ENCODE measurements around the gene CSNK2A2. TPM values are rescaled to one million over a fixed set of nuclear protein-coding genes. Genes with fewer than 3 reads are reported as not detected.
A peak's percentile ranks its signal among the peaks of the same experiment; 100 is the strongest.

CSNK2A2 gene
- total and polyA plus RNA-seq, 2 donors: 13.9 to 30.5 TPM

- peaks cover 0 to 12% of the 10 kb centered on the region in 2 donors for H3K9me3 ChIP-seq (ENCODE audit: control insufficient read depth in 2 of 2, insufficient read depth in 1 of 2, low read length in 1 of 2)
Observed at GRCh38 chr16:58129097-58129936, 68.6 kb downstream of the CSNK2A2 start, which contains the start of gene CFAP20. CFAP20 (minus strand) TSS chr16:58129381; CDS start chr16:58129115, 266 bp downstream.

GRCh38 chr16:58128711-58129096, 69.2 kb downstream of the CSNK2A2 start:
- DNase-seq (ENCODE audit: low read depth in 6 of 9, low spot score in 9 of 9): no peak
- H3K4me1 ChIP-seq (ENCODE audit: control insufficient read depth in 2 of 2, insufficient read depth in 2 of 2, low read length in 2 of 2): peaks cover 12 to 21% of the 10 kb centered on the region in 2 donors
- peak overlapping the region; percentile 92 to 99 for H3K4me3 ChIP-seq (ENCODE audit: low read length in 2 of 2)
- no peaks in the 10 kb centered on the region for H3K27me3 ChIP-seq (ENCODE audit: control insufficient read depth in 2 of 2, insufficient read depth in 1 of 2, low read length in 1 of 2)
- H3K9me3 ChIP-seq (ENCODE audit: control insufficient read depth in 2 of 2, insufficient read depth in 1 of 2, low read length in 1 of 2): peaks cover 0 to 12% of the 10 kb centered on the region in 2 donors
- 2% methylated on average over 25 of the region's 25 CpGs for WGBS
- H3K27ac ChIP-seq (ENCODE audit: low read depth in 1 of 2, low read length in 1 of 2): peak overlapping the region; percentile 94 to 95
- no peaks in the 10 kb centered on the region for H3K36me3 ChIP-seq (ENCODE audit: control insufficient read depth in 2 of 2, insufficient read depth in 2 of 2, low read length in 1 of 2)

More at GRCh38 chr16:58129097-58129936, 68.6 kb downstream of the CSNK2A2 start, which contains the start of gene CFAP20:
- peak; percentile 91 to 99 (median 98) for DNase-seq (ENCODE audit: low read depth in 6 of 9, low spot score in 9 of 9)
- Histone ChIP-seq H3K36me3 (ENCODE audit: control insufficient read depth in 2 of 2, insufficient read depth in 2 of 2, low read length in 1 of 2) (no peaks in the 10 kb centered on the region), H3K27ac (ENCODE audit: low read depth in 1 of 2, low read length in 1 of 2) (peak within 1 kb of the TSS; percentile 94 to 95), H3K27me3 (ENCODE audit: control insufficient read depth in 2 of 2, insufficient read depth in 1 of 2, low read length in 1 of 2) (no peaks in the 10 kb centered on the region), H3K4me3 (ENCODE audit: low read length in 2 of 2) (peak within 1 kb of the TSS; percentile 92 to 99), H3K4me1 (ENCODE audit: control insufficient read depth in 2 of 2, insufficient read depth in 2 of 2, low read length in 2 of 2) (peaks cover 12 to 21% of the 10 kb centered on the region in 2 donors)
- 2% methylated on average over 70 of the region's 70 CpGs for WGBS

- no peaks in the 10 kb centered on the region for H3K36me3 ChIP-seq (ENCODE audit: control insufficient read depth in 2 of 2, insufficient read depth in 2 of 2, low read length in 1 of 2)
- no peak for DNase-seq (ENCODE audit: low read depth in 6 of 9, low spot score in 9 of 9)
- H3K4me3 ChIP-seq (ENCODE audit: low read length in 2 of 2): peak overlapping the region; percentile 92 to 99
- no peaks in the 10 kb centered on the region for H3K27me3 ChIP-seq (ENCODE audit: control insufficient read depth in 2 of 2, insufficient read depth in 1 of 2, low read length in 1 of 2)
- H3K4me1 ChIP-seq (ENCODE audit: control insufficient read depth in 2 of 2, insufficient read depth in 2 of 2, low read length in 2 of 2): peaks cover 12 to 21% of the 10 kb centered on the region in 2 donors
- H3K9me3 ChIP-seq (ENCODE audit: control insufficient read depth in 2 of 2, insufficient read depth in 1 of 2, low read length in 1 of 2): peaks cover 0 to 12% of the 10 kb centered on the region in 2 donors
- 15% methylated on average over 6 of the region's 6 CpGs for WGBS
- H3K27ac ChIP-seq (ENCODE audit: low read depth in 1 of 2, low read length in 1 of 2): peak overlapping the region in 1 of 2 donors; percentile 4
Observed at GRCh38 chr16:58128181-58128631, 69.7 kb downstream of the CSNK2A2 start.

GRCh38 chr16:58127634-58128033, 70.3 kb downstream of the CSNK2A2 start:
- Histone ChIP-seq H3K4me3 (ENCODE audit: low read length in 2 of 2) (peak overlapping the region; percentile 92 to 99), H3K27me3 (ENCODE audit: control insufficient read depth in 2 of 2, insufficient read depth in 1 of 2, low read length in 1 of 2) (no peaks in the 10 kb centered on the region), H3K9me3 (ENCODE audit: control insufficient read depth in 2 of 2, insufficient read depth in 1 of 2, low read length in 1 of 2) (peaks cover 0 to 12% of the 10 kb centered on the region in 2 donors), H3K36me3 (ENCODE audit: control insufficient read depth in 2 of 2, insufficient read depth in 2 of 2, low read length in 1 of 2) (no peaks in the 10 kb centered on the region), H3K4me1 (ENCODE audit: control insufficient read depth in 2 of 2, insufficient read depth in 2 of 2, low read length in 2 of 2) (peaks cover 12 to 21% of the 10 kb centered on the region in 2 donors), H3K27ac (ENCODE audit: low read depth in 1 of 2, low read length in 1 of 2) (peak overlapping the region in 1 of 2 donors; percentile 32)
- 51% methylated on average over 4 of the region's 4 CpGs for WGBS
- peak in 1 of 9 donors; percentile 7 for DNase-seq (ENCODE audit: low read depth in 6 of 9, low spot score in 9 of 9)

- peak overlapping the region in 1 of 2 donors; percentile 99 for H3K4me3 ChIP-seq (ENCODE audit: low read length in 2 of 2)
- no peaks in the 10 kb centered on the region for H3K27me3 ChIP-seq (ENCODE audit: control insufficient read depth in 2 of 2, insufficient read depth in 1 of 2, low read length in 1 of 2)
- H3K36me3 ChIP-seq (ENCODE audit: control insufficient read depth in 2 of 2, insufficient read depth in 2 of 2, low read length in 1 of 2): no peaks in the 10 kb centered on the region
- H3K27ac ChIP-seq (ENCODE audit: low read depth in 1 of 2, low read length in 1 of 2): peak overlapping the region in 1 of 2 donors; percentile 32
- DNase-seq (ENCODE audit: low read depth in 6 of 9, low spot score in 9 of 9): peak in 2 of 9 donors; percentile 15 to 38
- H3K9me3 ChIP-seq (ENCODE audit: control insufficient read depth in 2 of 2, insufficient read depth in 1 of 2, low read length in 1 of 2): peaks cover 0 to 12% of the 10 kb centered on the region in 2 donors
- WGBS: 40% methylated on average over 7 of the region's 7 CpGs
- peaks cover 12 to 21% of the 10 kb centered on the region in 2 donors for H3K4me1 ChIP-seq (ENCODE audit: control insufficient read depth in 2 of 2, insufficient read depth in 2 of 2, low read length in 2 of 2)
Observed at GRCh38 chr16:58127033-58127556, 70.8 kb downstream of the CSNK2A2 start.

- peaks cover 0 to 12% of the 10 kb centered on the region in 2 donors for H3K9me3 ChIP-seq (ENCODE audit: control insufficient read depth in 2 of 2, insufficient read depth in 1 of 2, low read length in 1 of 2)
- WGBS: 87% methylated on average over 4 of the region's 4 CpGs
- H3K27ac ChIP-seq (ENCODE audit: low read depth in 1 of 2, low read length in 1 of 2): no peak overlapping the region
- DNase-seq (ENCODE audit: low read depth in 6 of 9, low spot score in 9 of 9): no peak
- H3K4me3 ChIP-seq (ENCODE audit: low read length in 2 of 2): no peak overlapping the region
- H3K4me1 ChIP-seq (ENCODE audit: control insufficient read depth in 2 of 2, insufficient read depth in 2 of 2, low read length in 2 of 2): peaks cover 15 to 26% of the 10 kb centered on the region in 2 donors
- H3K36me3 ChIP-seq (ENCODE audit: control insufficient read depth in 2 of 2, insufficient read depth in 2 of 2, low read length in 1 of 2): peaks cover 0 to 2% of the 10 kb centered on the region in 2 donors
- no peaks in the 10 kb centered on the region for H3K27me3 ChIP-seq (ENCODE audit: control insufficient read depth in 2 of 2, insufficient read depth in 1 of 2, low read length in 1 of 2)
Observed at GRCh38 chr16:58126451-58126961, 71.4 kb downstream of the CSNK2A2 start.

GRCh38 chr16:58125781-58126335, 72.0 kb downstream of the CSNK2A2 start:
- DNase-seq (ENCODE audit: low read depth in 6 of 9, low spot score in 9 of 9): peak in 1 of 9 donors; percentile 13
- Histone ChIP-seq H3K4me1 (ENCODE audit: control insufficient read depth in 2 of 2, insufficient read depth in 2 of 2, low read length in 2 of 2) (peaks cover 15 to 30% of the 10 kb centered on the region in 2 donors), H3K27ac (ENCODE audit: low read depth in 1 of 2, low read length in 1 of 2) (no peak overlapping the region), H3K4me3 (ENCODE audit: low read length in 2 of 2) (no peak overlapping the region), H3K27me3 (ENCODE audit: control insufficient read depth in 2 of 2, insufficient read depth in 1 of 2, low read length in 1 of 2) (no peaks in the 10 kb centered on the region), H3K9me3 (ENCODE audit: control insufficient read depth in 2 of 2, insufficient read depth in 1 of 2, low read length in 1 of 2) (peaks cover 0 to 12% of the 10 kb centered on the region in 2 donors), H3K36me3 (ENCODE audit: control insufficient read depth in 2 of 2, insufficient read depth in 2 of 2, low read length in 1 of 2) (peaks cover 0 to 6% of the 10 kb centered on the region in 2 donors)
- 79% methylated on average over 10 of the region's 10 CpGs for WGBS

GRCh38 chr16:58125041-58125440, 72.9 kb downstream of the CSNK2A2 start:
- DNase-seq (ENCODE audit: low read depth in 6 of 9, low spot score in 9 of 9): no peak
- peaks cover 0 to 7% of the 10 kb centered on the region in 2 donors for H3K9me3 ChIP-seq (ENCODE audit: control insufficient read depth in 2 of 2, insufficient read depth in 1 of 2, low read length in 1 of 2)
- H3K27me3 ChIP-seq (ENCODE audit: control insufficient read depth in 2 of 2, insufficient read depth in 1 of 2, low read length in 1 of 2): no peaks in the 10 kb centered on the region
- WGBS: 97% methylated on average over 4 of the region's 4 CpGs
- peaks cover 15 to 30% of the 10 kb centered on the region in 2 donors for H3K4me1 ChIP-seq (ENCODE audit: control insufficient read depth in 2 of 2, insufficient read depth in 2 of 2, low read length in 2 of 2)
- H3K27ac ChIP-seq (ENCODE audit: low read depth in 1 of 2, low read length in 1 of 2): no peak overlapping the region
- peaks cover 0 to 8% of the 10 kb centered on the region in 2 donors for H3K36me3 ChIP-seq (ENCODE audit: control insufficient read depth in 2 of 2, insufficient read depth in 2 of 2, low read length in 1 of 2)
- no peak overlapping the region for H3K4me3 ChIP-seq (ENCODE audit: low read length in 2 of 2)
